Measurements from ENCODE around the gene ERBB2. TPM values are rescaled to one million over a fixed set of nuclear protein-coding genes. Genes with fewer than 3 reads are reported as not detected.
"Not testable (repeated sequence)": the region's sequence is repeated elsewhere in the genome, so short reads cannot be mapped to it uniquely, and the experiment has no call there.

The ERBB2 gene
- total RNA-seq, 1 donor from 2014 or later = 97.8 TPM

DNA sequence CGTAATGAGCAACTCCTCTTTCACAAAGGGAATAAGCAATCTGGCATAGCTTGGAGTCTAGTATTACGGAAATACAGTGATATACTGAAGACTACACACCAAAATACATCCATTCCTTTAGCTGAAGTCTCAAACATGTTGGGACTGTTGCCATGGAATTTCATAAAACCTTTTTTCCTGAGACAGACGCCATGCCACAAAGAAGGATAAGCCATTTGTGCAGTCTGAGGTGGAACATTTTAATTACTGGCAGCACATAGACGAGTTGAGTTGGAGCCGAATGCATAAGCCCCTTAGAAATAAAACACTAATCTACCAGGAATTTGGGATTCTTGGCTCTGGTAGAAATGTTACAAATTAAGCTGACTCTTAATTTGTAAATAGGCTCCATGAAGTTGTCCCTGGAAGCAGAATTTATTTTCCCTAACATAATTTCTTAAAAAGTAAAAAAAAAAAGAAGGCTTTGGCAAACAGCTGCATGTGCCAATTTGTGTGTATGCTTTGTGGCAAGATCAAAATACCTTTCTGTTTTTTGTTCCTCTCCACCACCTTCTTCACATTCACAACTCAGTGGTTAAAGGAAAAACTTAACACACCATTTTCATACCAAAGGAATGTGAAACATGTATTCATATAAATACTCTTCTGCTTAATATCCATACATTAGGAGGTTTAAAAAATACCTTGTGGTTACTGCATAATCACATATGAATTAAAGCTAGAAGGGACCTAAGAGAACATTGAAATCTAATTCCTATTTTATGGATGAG lies 63.4 kb downstream of the ERBB2 start:
- peak; percentile 51 for DNase-seq

DNA sequence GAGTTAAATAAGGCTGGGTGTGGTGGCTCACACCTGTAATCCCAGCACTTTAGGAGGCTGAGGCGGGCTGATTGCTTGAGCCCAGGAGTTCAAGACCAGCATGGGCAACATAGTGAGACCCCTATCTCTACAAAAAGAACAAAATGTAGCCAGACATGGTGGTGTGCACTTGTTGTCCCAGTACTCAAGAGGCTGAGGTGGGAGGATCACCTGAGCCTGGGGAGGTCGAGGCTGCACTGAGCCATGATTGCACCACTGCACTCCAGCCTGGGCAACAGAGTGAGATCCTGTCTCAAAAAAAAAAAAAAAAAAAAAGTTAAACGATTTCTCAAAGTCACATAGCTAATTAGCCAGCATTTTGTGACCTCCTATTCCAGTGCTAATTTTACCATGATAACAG lies 64.3 kb downstream of the ERBB2 start:
- not testable (repeated sequence) for DNase-seq

DNA sequence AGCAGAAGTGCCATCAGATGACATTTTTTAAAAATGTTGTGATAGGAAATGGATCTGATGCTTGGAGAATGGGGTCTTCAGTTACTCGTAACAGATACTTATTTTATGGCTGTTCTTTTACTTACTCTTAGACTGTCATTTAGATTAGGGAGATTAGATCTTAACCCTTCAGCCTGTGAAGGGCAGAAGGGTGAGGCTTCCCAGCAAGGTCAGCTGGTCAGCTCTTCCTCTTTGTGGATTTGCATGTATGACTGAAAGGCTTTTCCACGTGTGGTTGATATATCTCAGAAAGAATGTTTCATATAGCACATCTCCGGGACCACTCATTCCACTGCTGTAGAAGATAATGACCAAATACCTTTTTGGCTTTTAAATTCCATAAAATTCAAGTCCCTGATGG lies 65.3 kb downstream of the ERBB2 start:
- DNase-seq = no peak

DNA sequence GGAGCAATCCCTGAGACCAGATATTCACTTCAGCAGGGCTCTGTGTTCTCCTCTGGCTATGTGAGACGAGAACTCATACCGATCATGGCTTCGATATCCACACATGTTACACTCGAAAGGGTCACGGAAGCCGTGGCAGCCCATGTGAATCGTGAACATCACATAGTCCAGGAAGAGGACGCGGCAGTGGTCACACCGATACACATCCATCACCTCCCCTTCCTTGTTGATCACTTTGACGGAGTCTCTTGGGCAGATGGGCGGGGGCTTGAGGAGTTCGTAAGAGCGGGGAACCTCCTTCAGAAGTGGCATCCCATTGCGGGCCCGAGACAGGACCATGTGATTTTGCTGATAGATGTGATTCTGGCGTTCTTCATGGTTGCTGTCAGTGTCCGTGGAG lies 65.9 kb downstream of the ERBB2 start:
- no peak for DNase-seq

DNA sequence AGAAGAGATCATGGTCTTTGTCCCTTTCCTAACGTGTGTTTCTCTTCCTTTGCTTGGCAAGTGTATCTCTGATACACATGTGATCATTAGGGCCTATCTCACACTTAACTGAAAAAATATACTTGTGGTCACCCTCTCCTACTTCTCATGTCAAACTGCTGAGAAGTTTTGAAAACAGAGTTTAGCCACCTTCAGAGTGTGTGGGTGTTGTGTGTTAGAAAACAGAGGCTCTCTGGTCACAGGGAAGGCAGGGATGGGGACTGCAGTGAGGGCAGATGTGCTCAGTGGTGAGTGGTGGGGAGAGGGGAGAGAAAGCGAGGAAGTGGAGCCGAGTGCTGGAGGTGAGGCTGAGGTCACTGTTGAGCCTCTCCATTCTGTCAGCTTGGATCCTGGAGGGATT lies 67.3 kb downstream of the ERBB2 start:
- no peak for DNase-seq

DNA sequence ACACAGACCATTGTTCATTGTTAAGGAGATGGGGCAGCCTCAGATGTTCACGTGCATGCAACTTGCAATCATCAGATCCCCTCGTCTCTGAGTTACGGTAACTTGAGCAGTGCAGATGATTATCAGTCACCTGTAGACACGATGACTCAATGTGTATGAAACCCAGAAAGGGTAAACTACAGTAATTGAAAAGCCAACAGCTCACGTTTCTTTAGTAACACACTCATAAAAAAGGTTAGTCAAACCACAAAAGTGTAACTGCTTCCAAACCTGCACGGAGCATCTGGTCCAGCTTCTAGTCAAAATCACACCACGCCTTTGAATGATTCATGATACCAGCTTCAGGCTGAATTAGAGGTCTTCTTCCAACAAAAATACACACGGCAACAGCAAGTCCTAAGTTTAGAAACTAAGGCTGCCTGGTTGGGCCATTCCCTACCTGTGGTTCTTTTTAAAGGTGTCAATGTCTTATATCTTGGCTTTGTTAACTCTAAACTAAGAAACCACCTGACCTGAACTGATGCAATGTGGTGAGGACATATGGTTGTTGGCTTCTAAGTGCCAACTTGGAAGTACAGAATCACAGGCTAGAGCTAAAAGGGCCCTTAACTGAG lies 70.2 kb downstream of the ERBB2 start:
- no peak for DNase-seq

DNA sequence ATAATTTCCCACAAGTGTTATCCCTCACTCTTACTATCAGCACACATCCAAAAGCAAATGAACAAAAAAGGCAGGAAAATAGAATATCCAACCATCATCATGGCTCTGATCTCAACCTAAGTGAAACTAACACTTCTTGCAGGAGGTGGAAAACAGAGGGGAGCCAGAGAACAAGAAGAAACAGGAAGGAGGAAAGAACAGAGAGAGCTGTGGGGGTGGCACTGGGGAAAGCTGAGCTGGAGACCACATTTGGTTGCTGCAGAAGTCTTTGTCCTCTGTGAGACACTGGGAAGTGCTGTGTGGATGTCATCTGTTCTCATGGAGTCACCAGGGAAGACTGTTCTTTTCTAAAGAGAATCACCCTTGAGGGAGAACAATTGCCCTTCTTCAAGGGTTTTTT lies 72.6 kb downstream of the ERBB2 start:
- no peak for DNase-seq

DNA sequence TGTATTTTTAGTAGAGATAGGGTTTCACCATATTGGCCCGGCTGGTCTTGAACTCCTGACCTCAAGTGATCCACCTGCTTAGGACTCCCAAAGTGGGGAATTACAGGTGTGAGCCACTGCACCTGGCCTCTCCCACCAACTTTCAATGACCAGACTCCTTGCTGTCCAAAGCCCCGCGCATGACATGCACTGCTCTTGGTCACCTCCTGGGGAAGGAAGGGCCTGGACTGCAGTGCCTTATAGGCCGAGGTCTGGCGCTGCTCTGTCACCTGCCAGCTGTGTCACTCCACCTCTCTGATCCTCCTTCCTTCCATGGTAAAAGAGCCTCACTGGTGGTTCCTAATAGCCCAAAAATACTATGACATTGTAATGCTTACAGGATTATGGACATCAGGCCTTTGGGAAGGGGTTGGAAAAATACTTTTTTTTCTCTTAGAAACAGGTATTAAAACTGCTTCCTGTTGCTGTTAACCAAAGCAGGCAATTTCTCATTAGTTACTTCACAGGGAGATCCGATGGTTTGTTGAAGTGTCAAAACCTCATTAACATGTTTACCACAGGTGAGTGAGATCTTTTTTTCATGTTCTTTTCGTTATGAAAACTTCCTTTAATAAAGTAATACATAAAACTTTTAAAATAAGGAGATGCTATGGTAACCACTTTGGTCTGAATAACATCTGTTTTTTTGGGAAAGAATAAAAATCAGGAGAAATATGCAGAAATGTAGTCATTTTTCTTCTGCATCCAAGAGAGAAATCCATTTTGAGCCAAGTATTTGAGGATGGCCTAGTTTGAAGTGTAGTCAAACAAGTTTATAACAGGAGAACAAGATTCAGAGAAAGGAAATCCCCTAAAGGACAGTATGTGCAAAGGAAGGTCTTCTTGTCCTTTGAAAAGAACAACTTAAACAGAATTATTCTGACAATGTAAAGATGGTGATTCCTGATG lies 73.4 kb downstream of the ERBB2 start:
- peak; percentile 19 for DNase-seq

DNA sequence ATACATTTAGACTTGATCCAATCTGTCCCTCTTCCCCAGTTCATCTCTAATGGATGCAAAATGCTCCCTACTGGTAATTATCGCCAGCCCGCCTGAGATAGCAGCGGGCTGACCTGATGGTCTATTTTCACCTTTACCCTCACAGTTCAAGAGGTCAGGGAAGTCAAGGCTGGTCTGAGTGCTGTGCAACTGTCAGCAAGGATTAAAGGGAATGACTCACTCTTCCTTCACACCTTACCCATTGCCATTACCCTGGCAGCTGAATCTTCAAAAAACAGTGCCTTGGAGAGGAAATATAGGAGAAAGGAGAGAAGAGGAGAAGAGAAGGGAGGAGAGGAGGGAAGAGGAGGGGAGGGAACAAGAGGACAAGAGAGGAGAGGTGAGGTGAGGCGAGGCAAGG lies 74.2 kb downstream of the ERBB2 start:
- no peak for DNase-seq

DNA sequence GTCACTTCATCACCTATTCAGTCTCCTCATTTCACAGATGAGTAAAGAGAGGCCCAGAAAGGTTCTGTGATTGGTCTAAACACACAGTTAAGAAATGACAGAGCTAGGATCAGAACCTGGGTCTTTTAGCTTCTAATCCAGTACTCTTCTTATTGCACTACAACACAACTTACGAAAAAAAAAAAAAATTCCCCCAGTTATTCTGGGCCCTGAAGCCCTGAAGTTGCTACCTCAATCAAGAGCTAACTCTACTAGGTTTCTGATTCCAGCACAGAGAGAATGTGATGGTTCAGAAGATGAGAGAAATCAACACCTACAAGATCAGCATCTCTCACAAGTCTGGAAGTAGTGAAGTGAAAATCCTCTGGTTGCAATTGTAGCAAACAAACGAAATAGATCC lies 75.2 kb downstream of the ERBB2 start:
- DNase-seq = no peak

DNA sequence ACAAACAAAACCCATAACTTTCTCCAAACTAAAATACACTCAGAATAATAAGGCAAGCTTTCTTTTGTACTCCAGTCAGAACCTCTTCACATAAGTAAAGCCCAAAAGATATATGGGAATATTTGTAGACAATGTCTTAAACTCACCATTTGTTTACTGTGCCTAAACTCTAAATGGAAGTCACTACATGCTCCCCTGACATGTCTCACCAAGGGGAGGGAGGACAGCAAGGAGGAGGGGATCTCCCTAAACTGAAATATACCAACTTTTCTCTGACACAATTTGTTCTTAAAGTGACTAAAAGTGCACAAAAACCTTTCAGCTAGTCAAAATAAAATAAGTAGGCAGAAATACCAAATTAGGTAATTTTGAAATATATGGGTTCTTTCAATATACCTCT lies 76.4 kb downstream of the ERBB2 start:
- no peak for DNase-seq

DNA sequence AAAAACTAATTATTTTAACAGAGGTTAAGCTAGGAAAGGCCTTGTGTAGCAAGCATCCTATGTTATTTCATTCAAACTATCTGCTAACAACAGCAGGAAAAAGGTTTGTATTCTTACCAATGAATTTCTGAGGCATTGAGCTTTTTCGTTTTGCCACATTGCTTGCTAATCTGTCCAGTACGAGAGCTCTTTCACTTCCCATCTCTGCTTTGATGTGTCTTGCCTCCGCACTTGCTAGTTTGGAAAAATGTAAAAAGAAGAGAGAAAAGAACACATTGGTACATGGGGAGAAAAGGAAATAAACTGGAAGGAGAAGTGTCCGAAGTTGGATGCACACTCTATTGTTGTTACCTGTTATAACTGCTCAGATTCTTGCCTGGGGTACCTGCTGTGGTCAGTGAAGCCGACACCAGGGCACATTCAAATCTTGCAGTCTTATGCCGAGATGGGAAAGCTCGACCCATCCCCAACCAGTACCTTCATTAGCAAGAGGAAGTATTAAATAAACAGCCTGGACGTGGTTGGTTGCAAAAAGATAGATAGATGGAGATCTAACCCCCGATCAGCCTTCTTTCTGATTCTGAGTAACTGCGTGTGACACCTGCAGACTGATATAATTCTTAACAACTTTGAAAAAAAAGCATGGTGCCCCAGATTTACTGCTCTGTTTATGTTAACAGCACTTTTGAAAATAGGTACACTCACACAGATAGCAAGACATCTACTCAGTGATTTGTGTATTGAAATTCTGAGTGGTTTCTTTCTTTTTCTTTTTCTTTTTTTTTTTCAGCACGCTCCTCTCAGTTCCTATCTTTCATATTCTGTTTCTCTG lies 77.9 kb downstream of the ERBB2 start:
- no peak for DNase-seq

Small RNA genes within 50 kb of the gene (small RNA-seq; reads per million reads assigned to genes)
- 0.24 reads per million, percentile 40 among the genes with 10 or more reads in this experiment for gene MIR4728 (ENCODE audit: low replicate concordance)

Other genes with a start within 250 kb of the ERBB2 start
- gene MED1, start 248.8 kb upstream of the ERBB2 start, total RNA-seq = 20.6 TPM
- gene CDK12, start 238.6 kb upstream of the ERBB2 start, total RNA-seq = 28.2 TPM
- gene NEUROD2, start 92.1 kb upstream of the ERBB2 start, total RNA-seq = not detected
- 7.1 TPM for gene PPP1R1B, start 73.1 kb upstream of the ERBB2 start, total RNA-seq
- gene STARD3, start 62.9 kb upstream of the ERBB2 start, total RNA-seq = 15.2 TPM
- gene TCAP, start 34.7 kb upstream of the ERBB2 start, total RNA-seq = 608 TPM
- gene PNMT, start 31.6 kb upstream of the ERBB2 start, total RNA-seq = 2.4 TPM
- 11.2 TPM for gene PGAP3, start 12.0 kb upstream of the ERBB2 start, total RNA-seq
- 8.7 TPM for gene MIEN1, start 30.5 kb downstream of the ERBB2 start, total RNA-seq
- gene GRB7, start 37.9 kb downstream of the ERBB2 start, total RNA-seq = 11.4 TPM
- 0.51 TPM for gene IKZF3, start 164.2 kb downstream of the ERBB2 start, total RNA-seq
- gene ZPBP2, start 168.1 kb downstream of the ERBB2 start, total RNA-seq = not detected
- gene GSDMB, start 218.6 kb downstream of the ERBB2 start, total RNA-seq = 8.2 TPM
- gene ORMDL3, start 227.5 kb downstream of the ERBB2 start, total RNA-seq = 38.1 TPM
- not detected for gene LRRC3C, start 227.7 kb downstream of the ERBB2 start, total RNA-seq